ENCODE results near the gene GRIN1. TPM values are rescaled to one million over a fixed set of nuclear protein-coding genes. Genes with fewer than 3 reads are reported as not detected.

GRIN1 gene
- total and polyA plus RNA-seq, 10 of the 15 experiments (the other 5 are each of a cell fraction or from before 2014, with no cell fraction given): 0.05 to 0.10 (median 0.06) TPM; not detected in 6

- TF ChIP-seq E4F1 (IDR thresholded peaks at IDR 0.05; ENCODE audit: borderline replicate concordance, partially characterized antibody): no peak
Observed at GRCh38 chr9:137182836-137183235, 43.9 kb downstream of the GRIN1 start (continued).

DNA sequence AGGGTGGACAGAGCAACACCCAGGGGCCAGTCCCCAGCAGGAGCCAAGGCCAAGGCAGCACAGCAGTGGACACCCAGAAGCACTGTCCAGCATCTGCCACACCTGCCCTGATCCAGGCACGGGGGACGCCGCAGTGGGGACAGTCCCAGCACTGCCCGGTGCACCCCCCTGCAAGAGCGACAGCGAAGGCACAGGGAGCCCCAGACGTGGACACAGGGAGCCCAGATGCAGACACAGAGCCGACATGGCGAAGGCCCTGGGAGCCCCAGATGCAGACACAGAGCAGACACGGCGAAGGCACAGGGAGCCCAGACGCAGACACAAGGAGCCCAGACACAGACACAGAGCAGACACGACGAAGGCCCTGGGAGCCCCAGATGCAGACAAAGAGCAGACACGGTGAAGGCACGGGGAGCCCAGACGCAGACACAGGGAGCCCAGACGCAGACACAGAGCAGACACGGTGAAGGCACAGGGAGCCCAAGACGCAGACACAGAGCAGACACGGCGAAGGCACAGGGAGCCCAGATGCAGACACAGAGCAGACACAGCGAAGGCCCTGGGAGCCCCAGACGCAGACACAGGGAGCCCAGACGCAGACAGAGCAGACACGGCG lies 45.1 kb downstream of the GRIN1 start:
- Histone ChIP-seq H3K9ac (ENCODE audit: control insufficient read depth, insufficient read depth, low read length) (no peak overlapping the region), H2AFZ (ENCODE audit: control insufficient read depth, low read depth, low read length) (no peak overlapping the region), H3K4me3 (no peak overlapping the region), H3K27ac (ENCODE audit: control insufficient read depth, insufficient read depth) (no peak overlapping the region), H4K20me1 (ENCODE audit: control insufficient read depth, insufficient read depth) (no peaks in the 10 kb centered on the region), H3K4me1 (ENCODE audit: control insufficient read depth, insufficient read depth, low read length) (peaks cover 15% of the 10 kb centered on the region), H3K36me3 (ENCODE audit: control insufficient read depth in 2 of 2, insufficient read depth in 2 of 2, low read length in 1 of 2) (peaks cover 7 to 28% of the 10 kb centered on the region in 2 experiments), H3K27me3 (replicated peaks in 1 of 2; ENCODE audit: control insufficient read depth in 2 of 2, insufficient read depth in 2 of 2, low read length in 1 of 2) (no peaks in the 10 kb centered on the region), H3K79me2 (ENCODE audit: control insufficient read depth, insufficient read depth, low read length) (peaks cover 22% of the 10 kb centered on the region), H3K4me2 (ENCODE audit: control insufficient read depth, insufficient read depth) (no peak overlapping the region), H3K9me3 (replicated peaks; ENCODE audit: control insufficient read depth, insufficient read depth, low read length) (no peaks in the 10 kb centered on the region)
- BruUV-seq (replicated peaks): no TSS peak
- ChIA-PET CTCF (no interaction called here), SMC1A (ENCODE audit: uncharacterized antibody, unreplicated experiment) (no interaction called here), POLR2A (no interaction called here), RAD21 (ENCODE audit: unreplicated experiment) (no interaction called here)
- TF ChIP-seq RAD51 (IDR thresholded peaks at IDR 0.05) (no peak), GATAD2B (conservative IDR thresholded peaks at IDR 0.05; ENCODE audit: low read depth) (no peak), SMARCA5 (IDR thresholded peaks at IDR 0.05) (no peak), ZNF24 (IDR thresholded peaks at IDR 0.05) (no peak), EGR1 (IDR thresholded peaks at IDR 0.05; ENCODE audit: borderline replicate concordance in 1 of 2, low read depth in 2 of 2, low read length in 2 of 2) (no peak), PAX8 (IDR thresholded peaks at IDR 0.05) (no peak), SPI1 (IDR thresholded peaks at IDR 0.05; ENCODE audit: borderline replicate concordance, insufficient read depth, low read depth, low read length) (no peak), E4F1 (IDR thresholded peaks at IDR 0.05; ENCODE audit: borderline replicate concordance, partially characterized antibody) (no peak), CREM (IDR thresholded peaks at IDR 0.05; ENCODE audit: low read depth) (no peak), MAX (IDR thresholded peaks at IDR 0.05; ENCODE audit: low read depth, low read length) (no peak), ZNF217 (IDR thresholded peaks at IDR 0.05) (no peak), NBN (IDR thresholded peaks at IDR 0.05) (no peak), ZNF384 (IDR thresholded peaks at IDR 0.05; ENCODE audit: borderline replicate concordance, low read depth, low read length) (no peak)
- WGBS (ENCODE audit: insufficient coverage, insufficient replicate concordance, low lambda C conversion rate, missing lambda C conversion rate): 95% methylated on average over 26 of the region's 27 CpGs
- in situ Hi-C loops (cut with MboI): no loop called here
- FAIRE-seq (no peak), DNase-seq (ENCODE audit: low read depth, low spot score) (no peak), ATAC-seq (no peak)
- intact Hi-C loops (cut with micrococcal nuclease; ENCODE audit: unreplicated experiment): no loop called here
